PFSK-1 (cell line): Measurements from ENCODE around the gene DIP2C.

Experiments used
- FOXP2 ChIP-seq: optimal IDR thresholded peaks from 2 replicates; pipeline ENCODE3; 2011; ENCODE audit warnings: borderline replicate concordance, control low read depth, inconsistent platforms; ENCODE audit not compliant: insufficient read depth; ENCODE audit errors: extremely low read length, extremely low read depth
- SIN3A ChIP-seq: IDR thresholded peaks from 2 replicates; pipeline ENCODE4 v1.6.1; 2012; ENCODE audit warnings: mild to moderate bottlenecking, low read length, moderate library complexity, borderline replicate concordance; ENCODE audit not compliant: insufficient read depth
- TAF1 ChIP-seq: IDR thresholded peaks from 2 replicates; pipeline ENCODE4 v1.6.1; 2012; ENCODE audit warnings: low read length, control low read depth, borderline replicate concordance; ENCODE audit not compliant: insufficient read depth
- TF ChIP-seq, protein P1 (sequence below), 2 experiments: IDR thresholded peaks; 2 replicates each; pipeline versions ENCODE4 v1.6.1 to v1.8.0; 2011 to 2012; ENCODE audit warnings: low read depth in 2 of 2, low read length in 2 of 2, control low read depth in 1 of 2, inconsistent platforms in 1 of 2, mild to moderate bottlenecking in 1 of 2, moderate library complexity in 1 of 2; ENCODE audit not compliant: insufficient read depth in 1 of 2

DNA sequence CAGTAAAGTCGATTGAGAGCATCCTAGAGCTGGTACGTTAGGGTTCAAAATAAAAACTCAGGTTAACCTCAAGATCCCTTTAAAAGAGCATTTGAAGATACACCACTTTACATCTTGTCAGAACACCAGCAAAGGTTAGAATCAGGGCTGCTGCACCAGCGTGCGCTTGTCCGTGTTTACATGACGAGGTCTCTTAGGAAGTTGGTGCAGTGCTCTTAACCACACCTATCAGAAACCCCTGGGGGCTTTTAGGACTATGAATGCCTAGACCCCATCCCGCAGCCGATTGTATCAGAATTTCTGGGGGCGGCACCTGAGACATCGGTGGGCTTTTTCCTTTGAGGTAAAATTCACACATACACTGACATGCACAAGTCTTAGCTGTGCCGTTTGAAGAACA is 456.6 kb downstream of the DIP2C start:
- TF ChIP-seq, protein P1, sequence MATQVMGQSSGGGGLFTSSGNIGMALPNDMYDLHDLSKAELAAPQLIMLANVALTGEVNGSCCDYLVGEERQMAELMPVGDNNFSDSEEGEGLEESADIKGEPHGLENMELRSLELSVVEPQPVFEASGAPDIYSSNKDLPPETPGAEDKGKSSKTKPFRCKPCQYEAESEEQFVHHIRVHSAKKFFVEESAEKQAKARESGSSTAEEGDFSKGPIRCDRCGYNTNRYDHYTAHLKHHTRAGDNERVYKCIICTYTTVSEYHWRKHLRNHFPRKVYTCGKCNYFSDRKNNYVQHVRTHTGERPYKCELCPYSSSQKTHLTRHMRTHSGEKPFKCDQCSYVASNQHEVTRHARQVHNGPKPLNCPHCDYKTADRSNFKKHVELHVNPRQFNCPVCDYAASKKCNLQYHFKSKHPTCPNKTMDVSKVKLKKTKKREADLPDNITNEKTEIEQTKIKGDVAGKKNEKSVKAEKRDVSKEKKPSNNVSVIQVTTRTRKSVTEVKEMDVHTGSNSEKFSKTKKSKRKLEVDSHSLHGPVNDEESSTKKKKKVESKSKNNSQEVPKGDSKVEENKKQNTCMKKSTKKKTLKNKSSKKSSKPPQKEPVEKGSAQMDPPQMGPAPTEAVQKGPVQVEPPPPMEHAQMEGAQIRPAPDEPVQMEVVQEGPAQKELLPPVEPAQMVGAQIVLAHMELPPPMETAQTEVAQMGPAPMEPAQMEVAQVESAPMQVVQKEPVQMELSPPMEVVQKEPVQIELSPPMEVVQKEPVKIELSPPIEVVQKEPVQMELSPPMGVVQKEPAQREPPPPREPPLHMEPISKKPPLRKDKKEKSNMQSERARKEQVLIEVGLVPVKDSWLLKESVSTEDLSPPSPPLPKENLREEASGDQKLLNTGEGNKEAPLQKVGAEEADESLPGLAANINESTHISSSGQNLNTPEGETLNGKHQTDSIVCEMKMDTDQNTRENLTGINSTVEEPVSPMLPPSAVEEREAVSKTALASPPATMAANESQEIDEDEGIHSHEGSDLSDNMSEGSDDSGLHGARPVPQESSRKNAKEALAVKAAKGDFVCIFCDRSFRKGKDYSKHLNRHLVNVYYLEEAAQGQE (IDR thresholded peaks at IDR 0.05; ENCODE audit: insufficient read depth in 1 of 2, low read depth in 2 of 2, low read length in 2 of 2) = no peak
- TF ChIP-seq TAF1 (no peak), SIN3A (no peak), FOXP2 (no peak)
